ENCODE results near the gene HPSE. TPM values are rescaled to one million over a fixed set of nuclear protein-coding genes. Genes with fewer than 3 reads are reported as not detected.
"Not testable (repeated sequence)": the region's sequence is repeated elsewhere in the genome, so short reads cannot be mapped to it uniquely, and the experiment has no call there.

HPSE gene
- polyA plus RNA-seq, 3 donors, result 21.2 to 65.8 (median 31.2) TPM

GRCh38 chr4:83326546-83326945 is 8.1 kb downstream of the HPSE start:
- Mint-ChIP-seq H3K4me1 (peaks cover 78% of the 10 kb centered on the region), H3K27ac (peak overlapping the region; percentile 71 to 91 (median 82)), H3K27me3 (ENCODE audit: low read depth in 3 of 3) (peaks cover 0 to 2% (median 0%) of the 10 kb centered on the region in 3 donors), H3K36me3 (peaks cover 48 to 57% of the 10 kb centered on the region in 2 donors), H3K9me3 (no peaks in the 10 kb centered on the region), H3K4me3 (peak overlapping the region in 1 of 2 donors; percentile 7)
- H3K27me3 ChIP-seq (ENCODE audit: control insufficient read depth in 2 of 2, insufficient read depth in 2 of 2, low read length in 2 of 2), result no peaks in the 10 kb centered on the region
- H3K4me1 ChIP-seq (ENCODE audit: control insufficient read depth in 1 of 2, insufficient read depth in 2 of 2, low read length in 2 of 2), result peaks cover 60 to 80% of the 10 kb centered on the region in 2 donors
- peaks cover 0 to 5% of the 10 kb centered on the region in 2 donors for H3K36me3 ChIP-seq (replicated peaks in 1 of 2; ENCODE audit: control insufficient read depth in 1 of 2, insufficient read depth in 2 of 2, low read length in 2 of 2)
- no peak overlapping the region for H3K9ac ChIP-seq (ENCODE audit: insufficient read depth, low read length, poor library complexity, severe bottlenecking)
- DNase-seq, result peak in 2 of 3 donors; percentile 24 to 50
- no peak overlapping the region for H3K4me2 ChIP-seq (replicated peaks; ENCODE audit: extremely low read depth, low read length, poor library complexity, severe bottlenecking)
- 96% methylated on average over 5 of the region's 8 CpGs for WGBS (ENCODE audit: insufficient coverage)
- H3K4me3 ChIP-seq (replicated peaks in 1 of 3; ENCODE audit: low read depth in 2 of 3, low read length in 3 of 3), result no peak overlapping the region
- no peaks in the 10 kb centered on the region for H4K20me1 ChIP-seq (ENCODE audit: insufficient read depth, low read length)
- H3K27ac ChIP-seq (ENCODE audit: low read depth in 1 of 2, low read length in 2 of 2), result peak overlapping the region; percentile 14 to 71
- no peak overlapping the region for H2AFZ ChIP-seq (ENCODE audit: insufficient read depth, low read depth, low read length, poor library complexity, severe bottlenecking)
- peaks cover 16% of the 10 kb centered on the region for H3K79me2 ChIP-seq (ENCODE audit: insufficient read depth, low read length)
- intact Hi-C loops (cut with micrococcal nuclease), result loop anchor here in 1 of 2 donors (5.0 kb wide), 1 partner anchor 39 kb away; no protein-coding TSS in a partner anchor
- no peaks in the 10 kb centered on the region for H3K9me3 ChIP-seq (replicated peaks in 1 of 2; ENCODE audit: control insufficient read depth in 1 of 2, insufficient read depth in 1 of 2, low read length in 2 of 2)
- no peak for TF ChIP-seq CTCF (IDR thresholded peaks at IDR 0.05)

- not testable (repeated sequence) for H3K27ac Mint-ChIP-seq; H3K9ac ChIP-seq (ENCODE audit: insufficient read depth, low read length, poor library complexity, severe bottlenecking); H2AFZ ChIP-seq (ENCODE audit: insufficient read depth, low read depth, low read length, poor library complexity, severe bottlenecking); H3K27me3 ChIP-seq (ENCODE audit: control insufficient read depth in 2 of 2, insufficient read depth in 2 of 2, low read length in 2 of 2); H4K20me1 ChIP-seq (ENCODE audit: insufficient read depth, low read length); H3K4me3 ChIP-seq (replicated peaks in 1 of 3; ENCODE audit: low read depth in 2 of 3, low read length in 3 of 3); H3K36me3 ChIP-seq (replicated peaks in 1 of 2; ENCODE audit: control insufficient read depth in 1 of 2, insufficient read depth in 2 of 2, low read length in 2 of 2); H3K27ac ChIP-seq (ENCODE audit: low read depth in 1 of 2, low read length in 2 of 2); H3K27me3 Mint-ChIP-seq (ENCODE audit: low read depth in 3 of 3); DNase-seq; H3K4me2 ChIP-seq (replicated peaks; ENCODE audit: extremely low read depth, low read length, poor library complexity, severe bottlenecking); H3K4me3 Mint-ChIP-seq; H3K9me3 ChIP-seq (replicated peaks in 1 of 2; ENCODE audit: control insufficient read depth in 1 of 2, insufficient read depth in 1 of 2, low read length in 2 of 2); H3K9me3 Mint-ChIP-seq
- WGBS (ENCODE audit: insufficient coverage), result 100% methylated on average over 1 of the region's 4 CpGs
- H3K36me3 Mint-ChIP-seq, result peaks cover 44 to 55% of the 10 kb centered on the region in 2 donors
- H3K4me1 ChIP-seq (ENCODE audit: control insufficient read depth in 1 of 2, insufficient read depth in 2 of 2, low read length in 2 of 2), result peaks cover 70 to 87% of the 10 kb centered on the region in 2 donors
- peaks cover 84% of the 10 kb centered on the region for H3K4me1 Mint-ChIP-seq
- H3K79me2 ChIP-seq (ENCODE audit: insufficient read depth, low read length), result peaks cover 16% of the 10 kb centered on the region
- intact Hi-C loops (cut with micrococcal nuclease), result loop anchor here in 1 of 2 donors (5.0 kb wide), 1 partner anchor 38 kb away; no protein-coding TSS in a partner anchor
Measured at GRCh38 chr4:83325306-83325705, 9.3 kb downstream of the HPSE start.
